Activated T-cell treated with anti-CD3 and anti-CD28 coated beads for 4 hours (primary cell): ENCODE results near the gene CD2BP2.
"Not testable (repeated sequence)": the region's sequence is repeated elsewhere in the genome, so short reads cannot be mapped to it uniquely, and the experiment has no call there.

Source experiments
- DNase-seq: peaks from one replicate; pipeline ENCODE4 v3.0.0-alpha.2; 2020

CD2BP2 gene

GRCh38 chr16:30358990-30359870 lies 4.1 kb upstream of the CD2BP2 start:
- DNase-seq: no peak

GRCh38 chr16:30358577-30358936 lies 3.4 kb upstream of the CD2BP2 start:
- DNase-seq: no peak

- DNase-seq: no peak
These were observed 2.8 kb upstream of the CD2BP2 start for GRCh38 chr16:30357715-30358576.

DNA sequence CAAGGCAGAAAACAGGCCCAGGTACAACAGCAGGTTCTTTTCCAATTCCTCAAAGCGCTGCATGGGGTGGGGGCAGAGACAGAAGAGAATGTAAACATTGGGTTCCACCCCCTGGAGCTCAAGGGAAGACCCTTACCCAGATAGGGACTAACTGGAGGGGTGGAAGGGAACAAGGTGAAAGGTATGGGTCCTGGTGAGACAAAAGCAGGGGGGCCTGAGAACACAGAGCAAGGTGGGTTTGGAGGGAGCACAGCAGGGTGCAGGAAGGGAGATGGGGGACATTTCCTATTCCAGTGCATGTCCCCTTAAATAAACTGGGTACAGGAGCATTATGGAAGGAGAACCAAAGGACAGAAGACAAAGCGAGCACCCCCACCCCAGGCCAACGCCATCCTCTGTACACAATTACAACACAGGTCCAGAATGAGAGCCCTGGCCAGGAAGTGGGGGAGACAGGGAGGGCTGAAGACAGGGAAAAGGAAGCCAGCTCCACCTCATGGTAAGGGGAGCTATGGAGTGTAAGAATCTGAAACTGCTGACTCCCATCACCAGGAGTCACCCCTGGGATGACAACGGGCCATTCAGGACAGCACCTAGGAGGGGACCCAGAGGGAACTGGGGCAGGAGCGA lies 2.1 kb upstream of the CD2BP2 start:
- DNase-seq: no peak

DNA sequence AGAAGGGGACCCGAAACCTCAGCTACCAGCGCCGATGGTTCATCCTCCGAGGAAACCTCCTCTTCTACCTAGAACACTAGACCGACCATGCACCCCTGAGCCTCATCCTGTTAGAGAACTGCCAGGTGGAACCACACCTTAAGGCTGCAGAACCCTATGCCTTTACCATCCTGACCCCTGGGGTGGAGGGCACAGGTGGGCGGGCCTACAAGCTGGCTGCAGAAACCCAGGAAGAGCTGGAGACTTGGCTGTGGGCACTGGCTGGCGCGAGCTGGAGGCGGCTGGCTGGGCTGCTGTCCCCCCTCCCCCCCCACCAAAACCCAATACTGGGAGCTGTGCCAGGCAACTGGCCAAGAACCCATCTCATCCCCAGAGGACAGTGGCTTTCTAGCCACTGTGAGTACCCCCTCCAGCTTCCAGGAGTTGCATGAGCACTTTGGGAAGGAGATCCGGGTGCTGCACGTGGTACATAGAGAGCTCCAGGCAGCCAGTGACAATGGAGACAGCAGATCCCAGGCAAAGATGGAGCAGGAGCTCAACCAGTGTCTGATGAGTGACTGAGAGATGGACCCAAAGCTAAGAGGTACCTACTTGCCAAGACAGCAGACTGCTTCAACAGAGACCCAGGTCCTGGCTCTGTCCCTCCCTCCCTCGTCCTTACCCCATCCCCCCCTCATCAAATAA lies 1.4 kb upstream of the CD2BP2 start:
- DNase-seq: no peak

DNA sequence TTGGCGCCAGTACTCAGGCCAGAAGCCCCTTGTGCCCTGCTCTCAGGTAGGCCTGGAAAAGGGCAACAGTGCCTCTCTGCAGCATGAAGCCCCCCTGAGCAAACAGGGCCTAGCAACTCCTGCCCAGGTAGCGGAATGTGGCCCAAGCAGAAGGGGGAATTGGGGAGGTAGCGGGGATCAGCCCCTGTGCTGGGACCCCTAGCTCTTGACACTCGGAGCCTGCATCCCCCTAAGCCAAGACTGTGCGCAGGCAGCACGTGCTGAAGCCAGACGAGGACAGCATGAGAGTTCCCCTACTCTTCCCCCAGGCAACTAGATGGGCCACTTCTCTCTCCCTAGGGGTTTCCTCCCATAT lies 823 bp upstream of the CD2BP2 start:
- DNase-seq: no peak

DNA sequence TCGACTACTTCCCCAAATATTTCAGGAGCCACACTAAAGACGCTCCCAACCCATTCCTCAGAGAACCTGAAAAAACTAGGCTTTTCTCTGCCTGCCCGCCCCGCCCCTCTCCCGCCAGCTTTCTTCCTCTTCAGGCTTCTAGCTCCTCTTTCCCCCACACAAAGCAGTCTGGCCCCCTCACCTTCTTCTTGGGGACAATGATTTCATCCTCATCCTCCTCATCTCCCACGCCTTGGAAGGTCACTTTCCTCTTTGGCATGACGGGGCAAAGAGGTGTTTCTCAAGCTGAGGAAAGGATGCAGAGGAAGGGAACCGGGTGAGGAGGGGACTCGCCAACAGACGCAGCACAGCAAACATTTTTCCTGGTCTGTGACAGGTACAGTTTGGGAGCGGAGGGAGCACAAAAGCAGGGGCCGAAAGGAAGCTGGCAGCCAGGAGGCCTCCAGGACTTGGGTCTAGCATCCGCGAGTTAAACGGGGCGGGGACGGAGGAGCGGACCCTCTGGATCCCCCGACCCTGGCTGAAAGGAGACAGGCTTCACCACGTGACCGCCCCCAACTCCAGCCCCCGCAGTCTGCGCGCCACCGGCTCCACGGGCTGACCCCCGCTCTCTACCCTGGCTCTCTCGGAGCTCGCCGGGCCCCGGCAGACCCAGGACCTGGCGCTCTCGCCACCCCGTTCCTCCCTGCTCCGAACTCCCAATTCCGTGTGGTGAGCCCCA lies 525 bp downstream of the CD2BP2 start:
- no peak for DNase-seq

DNA sequence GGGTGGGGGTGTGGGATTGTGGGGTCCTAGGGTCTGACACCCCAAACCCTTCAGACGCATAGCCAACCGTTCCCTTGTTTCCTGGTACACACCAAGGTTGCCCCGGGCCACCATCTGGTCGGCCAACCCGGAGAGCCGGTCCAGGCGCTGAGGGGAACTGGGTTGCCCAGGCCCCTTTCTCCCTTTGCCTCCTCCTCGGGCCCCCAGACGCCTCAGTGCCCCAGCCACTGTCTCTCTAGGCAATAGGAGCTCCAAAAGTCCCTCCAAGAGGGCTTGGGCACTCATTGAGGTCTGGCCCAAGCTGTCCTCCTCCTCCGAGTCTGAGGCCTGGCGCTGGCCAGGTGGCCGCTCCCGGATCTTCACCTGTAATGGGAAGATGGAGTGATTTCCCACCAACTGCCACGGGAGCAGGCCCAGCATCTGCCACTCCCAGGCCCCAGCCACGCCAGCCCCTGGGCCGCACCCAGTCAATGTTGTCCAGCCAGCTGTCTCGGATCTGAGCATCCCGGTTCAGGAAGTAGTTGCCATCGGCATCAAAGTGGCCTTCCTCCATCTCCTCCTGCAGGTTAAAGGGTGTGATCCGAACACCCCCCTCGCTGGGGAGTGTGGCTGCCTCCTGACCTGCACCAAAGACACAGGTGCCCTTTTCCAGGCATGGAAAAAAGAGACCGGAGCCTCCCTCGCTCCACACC lies 1.5 kb downstream of the CD2BP2 start:
- no peak for DNase-seq

DNA sequence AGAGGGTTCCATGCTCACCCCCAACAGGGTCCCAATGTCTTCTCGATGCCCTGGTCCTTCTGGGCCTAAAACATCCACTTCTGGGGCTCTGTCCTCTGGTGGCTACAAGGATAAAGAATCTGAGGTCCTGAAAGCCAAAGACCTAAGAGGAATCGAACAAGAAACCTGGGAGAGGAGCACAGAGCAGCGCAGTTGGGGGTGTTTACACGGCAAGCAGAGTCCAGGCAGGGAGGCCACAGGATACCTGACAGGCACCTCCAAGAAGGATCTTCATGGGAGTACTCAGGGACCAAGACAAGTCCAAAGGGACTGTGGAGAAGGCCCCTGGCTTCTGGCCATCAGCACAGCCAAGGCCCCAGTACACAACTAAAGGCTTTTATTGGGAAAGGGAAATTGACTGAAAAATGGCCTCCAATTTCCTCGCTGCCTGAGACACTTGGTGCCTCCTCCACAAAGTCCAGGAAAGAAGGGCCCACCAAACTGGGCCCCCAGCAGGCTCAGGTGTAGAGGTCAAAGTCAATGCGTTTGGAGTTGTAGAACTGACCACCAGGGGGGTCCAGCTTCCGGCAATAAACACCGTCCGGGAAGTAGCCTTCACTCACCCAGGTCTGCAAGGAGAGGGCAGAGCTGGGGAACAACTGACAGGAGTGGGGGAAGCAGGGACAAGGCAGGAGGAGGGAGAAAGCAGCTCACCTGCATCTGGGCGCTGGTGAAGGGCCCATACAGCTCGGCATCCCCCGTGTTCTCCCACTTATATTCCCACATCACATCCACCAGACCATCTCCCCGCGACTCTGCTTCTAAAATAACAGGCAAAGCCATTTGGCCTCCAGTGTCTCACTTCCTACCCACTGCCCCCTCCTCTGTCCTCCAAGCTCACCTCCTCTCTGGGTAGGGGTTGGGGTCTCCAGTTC lies 2.4 kb downstream of the CD2BP2 start:
- no peak for DNase-seq

- DNase-seq: no peak
These were observed 3.3 kb downstream of the CD2BP2 start for GRCh38 chr16:30351586-30352419.

DNA sequence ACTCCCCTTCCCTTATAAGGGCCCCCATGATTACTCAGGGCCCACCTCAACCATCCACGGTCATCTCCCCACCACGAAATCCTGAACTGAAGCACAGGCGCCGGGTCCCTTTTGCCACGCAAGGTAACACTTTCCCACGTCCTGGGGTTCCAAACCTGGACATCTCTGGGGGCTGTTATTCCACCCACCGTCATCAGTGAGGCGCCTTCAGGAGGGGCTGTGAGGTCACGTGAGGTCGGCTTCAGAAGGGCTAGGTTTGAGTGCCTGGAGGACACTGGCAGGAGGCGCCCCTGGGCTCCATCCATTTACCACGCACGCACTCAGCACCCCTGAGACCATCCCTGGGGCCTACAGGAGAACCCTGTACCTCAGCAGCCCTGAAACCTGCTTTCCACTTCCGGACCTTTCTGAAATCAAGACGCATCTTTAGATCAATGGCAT lies 4.1 kb downstream of the CD2BP2 start:
- DNase-seq: no peak

DNA sequence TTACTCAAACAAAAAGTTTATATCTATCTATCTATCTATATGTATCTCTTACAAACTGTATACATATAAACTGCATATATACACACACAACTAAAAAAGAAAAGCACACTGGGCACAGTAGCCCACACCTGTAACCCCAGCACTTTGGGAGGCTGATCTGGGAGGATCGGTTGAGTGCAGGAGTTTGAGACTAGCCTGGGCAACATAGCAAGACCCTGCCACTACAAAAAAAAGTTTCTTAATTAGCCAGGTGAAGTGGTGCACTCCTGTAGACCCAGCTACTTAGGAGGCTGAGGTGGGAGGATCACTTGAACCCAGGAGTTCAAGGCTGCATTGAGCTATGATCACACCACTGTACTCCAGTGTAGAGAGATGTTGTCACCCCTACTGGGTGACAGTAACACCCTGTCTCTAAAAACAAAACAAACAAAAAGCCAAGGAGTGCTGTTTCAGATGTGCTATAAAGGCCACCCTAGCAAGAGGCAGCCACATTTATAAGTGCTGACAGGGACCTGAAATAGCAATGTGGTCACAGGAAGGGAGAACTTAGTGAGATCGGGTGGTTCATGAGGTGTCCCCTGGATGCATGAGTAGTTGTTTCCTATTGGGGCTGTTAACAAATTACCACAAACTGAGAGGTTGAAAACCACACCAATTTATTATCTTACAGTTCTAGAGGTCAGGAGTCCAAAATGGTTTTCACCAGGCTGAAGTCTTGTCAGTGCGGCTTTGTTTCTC lies 4.8 kb downstream of the CD2BP2 start:
- DNase-seq: no peak

- DNase-seq: no peak
These were observed 5.4 kb downstream of the CD2BP2 start for GRCh38 chr16:30349675-30350074.

GRCh38 chr16:30348929-30349328 lies 6.2 kb downstream of the CD2BP2 start:
- no peak for DNase-seq

DNA sequence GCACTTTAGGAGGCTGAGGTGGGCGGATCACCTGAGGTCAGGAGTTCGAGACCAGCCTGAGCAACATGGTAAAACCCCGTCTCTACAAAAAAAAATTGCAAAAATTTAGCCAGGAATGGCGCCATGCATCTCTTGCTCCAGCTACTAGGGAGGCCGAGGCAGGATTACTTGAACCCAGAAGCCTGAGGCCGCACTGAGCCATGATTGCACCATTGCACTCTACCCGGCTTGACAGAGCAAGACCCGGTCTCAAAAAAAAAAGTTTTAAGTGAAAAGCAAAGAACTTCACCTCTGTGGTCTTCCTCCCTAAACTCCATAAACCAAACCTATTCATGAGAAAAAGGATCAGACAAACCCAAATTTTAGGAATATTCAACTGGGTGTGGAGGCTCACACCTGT lies 7.0 kb downstream of the CD2BP2 start:
- DNase-seq: no peak

DNA sequence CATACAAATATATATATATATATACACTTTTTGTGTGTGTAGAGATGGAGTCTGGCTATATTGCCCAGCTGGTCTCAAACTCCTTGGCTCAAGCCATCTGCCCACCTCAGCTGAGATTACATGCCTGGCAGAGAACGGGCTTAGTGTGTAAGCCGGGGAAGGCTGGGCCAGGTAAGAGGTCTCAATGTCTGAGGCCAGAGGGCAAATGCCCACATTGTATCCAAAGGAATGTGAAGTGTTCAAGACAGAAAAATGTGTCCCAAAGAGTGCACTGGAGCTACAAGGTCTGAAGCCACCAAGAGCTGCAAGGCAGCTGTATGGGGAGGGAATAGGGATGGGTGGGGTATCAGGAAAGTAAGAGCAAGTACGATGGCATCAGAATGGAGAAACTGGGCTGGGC lies 8.8 kb downstream of the CD2BP2 start:
- DNase-seq: no peak

DNA sequence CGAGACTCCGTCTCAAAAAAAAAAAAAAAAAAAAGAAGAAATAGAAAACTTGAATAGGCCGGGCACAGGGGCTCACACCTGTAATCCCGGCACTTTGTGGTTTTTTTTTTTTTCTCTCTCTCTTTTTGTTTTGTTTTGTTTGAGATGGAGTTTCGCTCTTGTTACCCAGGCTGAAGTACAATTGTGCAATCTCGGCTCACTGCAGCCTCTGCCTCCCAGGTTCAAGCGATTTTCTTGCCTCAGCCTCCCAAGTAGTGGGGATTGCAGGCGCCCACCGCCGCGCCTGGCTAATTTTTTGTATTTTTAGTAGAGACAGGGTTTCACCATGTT lies 11.7 kb downstream of the CD2BP2 start:
- DNase-seq: not testable (repeated sequence)

DNA sequence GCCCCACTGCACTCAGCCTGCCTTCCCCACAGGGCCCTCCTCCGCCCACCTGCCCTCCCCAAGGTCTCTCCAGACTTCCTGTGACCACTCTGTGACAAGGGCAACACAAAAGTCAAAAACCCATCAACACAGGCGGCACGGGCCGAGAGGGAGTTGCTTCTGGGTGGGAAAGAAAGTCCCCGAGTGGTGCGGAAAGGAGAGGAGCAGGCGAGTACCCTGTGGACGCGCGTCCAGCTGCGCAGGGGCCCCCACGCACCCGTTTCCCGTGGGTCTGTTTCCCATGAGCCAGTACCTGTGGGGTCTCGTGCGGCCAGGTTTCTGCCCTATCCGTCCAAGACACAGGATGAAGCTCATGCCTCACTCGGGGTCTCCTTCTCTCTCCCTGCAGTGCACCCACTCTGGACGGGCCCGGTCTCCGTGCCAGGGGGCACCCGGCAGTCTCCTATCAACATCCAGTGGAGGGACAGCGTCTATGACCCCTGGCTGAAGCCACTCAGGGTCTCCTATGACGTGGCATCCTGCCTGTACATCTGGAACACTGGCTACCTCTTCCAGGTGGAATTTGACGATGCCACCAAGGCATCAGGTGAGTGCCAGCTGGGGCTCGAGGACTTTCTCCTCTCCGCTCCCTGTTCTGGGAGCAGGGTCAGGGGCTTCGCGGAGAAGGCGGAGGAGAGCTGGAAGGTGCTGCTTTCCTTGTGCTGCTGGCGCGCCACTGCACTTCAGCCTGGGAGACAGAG lies 12.2 kb downstream of the CD2BP2 start:
- no peak for DNase-seq
